Gastrocnemius medialis (tissue), 4 donors: ENCODE measurements around the gene FXR2. TPM values are rescaled to one million over a fixed set of nuclear protein-coding genes. Genes with fewer than 3 reads are reported as not detected.

Experiments
- ATAC-seq, 2 donors: fragments of 150-250 bp; one replicate each; pipeline ENCODE4 v1.9.1; 2016
- DNase-seq, 2 donors: peaks; one replicate each; pipeline ENCODE4 v3.0.0-alpha.2; 2019
- H3K27ac ChIP-seq, 4 donors: fragments of 200-600 bp; sonication (generic); 1 replicate in 1 of 4; 2 replicates in 3 of 4; pipeline ENCODE4 v1.5.1; 2016 to 2018; ENCODE audit warnings: mild to moderate bottlenecking in 2 of 4, moderate library complexity in 1 of 4
- H3K27me3 ChIP-seq, 3 donors: fragments of 200-600 bp; sonication (generic) in 2 of 3; 1 replicate in 1 of 3; 2 replicates in 2 of 3; pipeline versions ENCODE4 v1.5.1 to v1.6.0; 2016 to 2019; ENCODE audit warnings: mild to moderate bottlenecking in 1 of 3, moderate library complexity in 1 of 3
- H3K36me3 ChIP-seq, 2 donors: fragments of 200-600 bp; sonication (generic) in 1 of 2; one replicate each; pipeline ENCODE4 v1.5.1; 2017 to 2018
- H3K4me1 ChIP-seq, 2 donors: fragments of 200-600 bp; sonication (generic) in 1 of 2; one replicate each; pipeline ENCODE4 v1.5.1; 2016 to 2017; ENCODE audit warnings: mild to moderate bottlenecking in 2 of 2
- H3K4me3 ChIP-seq, 4 donors: fragments of 200-600 bp; sonication (generic) in 3 of 4; 1 replicate in 1 of 4; 2 replicates in 3 of 4; pipeline ENCODE4 v1.5.1; 2016 to 2019; ENCODE audit warnings: mild to moderate bottlenecking in 2 of 4
- H3K9me3 ChIP-seq, 3 donors: fragments of 200-600 bp; sonication (generic) in 2 of 3; 1 replicate in 1 of 3; 2 replicates in 2 of 3; pipeline ENCODE4 v1.5.1; 2016 to 2019
- CTCF ChIP-seq, 5 experiments: fragments of 450-650 bp in 3 of 5; fragments of 200-600 bp in 2 of 5; sonication (generic) in 2 of 5; IDR thresholded peaks in 4 of 5; conservative IDR thresholded peaks in 1 of 5; 1 replicate in 4 of 5; 2 replicates in 1 of 5; pipeline ENCODE4 v1.5.1; 2016 to 2019; ENCODE audit warnings: antibody characterized with exemption in 5 of 5, mild to moderate bottlenecking in 3 of 5, moderate library complexity in 3 of 5
- POLR2A ChIP-seq, 2 donors: fragments of 450-650 bp; IDR thresholded peaks; one replicate each; pipeline ENCODE4 v1.6.1; 2017; ENCODE audit warnings: antibody characterized with exemption in 2 of 2, mild to moderate bottlenecking in 2 of 2, moderate library complexity in 2 of 2
- in situ Hi-C, 4 donors: fragments of 200-750 bp; cut with MboI; loops; one replicate each; pipeline versions ENCODE4 v1.15.0 to v1.8.0; 2017; ENCODE audit warnings: low sequenced_read_pairs in 4 of 4
- intact Hi-C: fragments of 100-400 bp; cut with DNase I; formaldehyde crosslinking; loops from one replicate; pipeline ENCODE4 v1.15.1; 2023; ENCODE audit warnings: low total_unique reads
- total RNA-seq, 4 donors: library from RNA; depleted of rRNA; stranded (reverse); fragments of >200 nt; gene quantifications; one replicate each; pipeline versions ENCODE4 v1.1.0 to v1.2.3, GENCODE V29; 2016

Gene FXR2
- total RNA-seq, 4 donors from 2014 or later, result 100 to 174 (median 140) TPM

GRCh38 chr17:7579001-7579833, 35.5 kb downstream of the FXR2 start, which contains the start of gene CD68:
Gene CD68, plus strand, starts transcription at chr17:7579638. Its CDS starts 40 bp downstream, at chr17:7579678.
- peaks cover 75 to 78% of the 10 kb centered on the region in 2 donors for H3K4me1 ChIP-seq
- in situ Hi-C loops (no loop called here), intact Hi-C loops (loop anchor here (10.0 kb wide), 2 partner anchors 564 to 576 kb away; partner anchors contain the start of genes PER1 and RNASEK)
- H3K27me3 ChIP-seq, result no peaks in the 10 kb centered on the region
- no peaks in the 10 kb centered on the region for H3K9me3 ChIP-seq
- H3K36me3 ChIP-seq, result peaks cover 3 to 48% of the 10 kb centered on the region in 2 donors
- H3K4me3 ChIP-seq, result peak within 1 kb of the TSS in 3 of 4 donors; percentile 20 to 36 (median 22)
- DNase-seq (peak; percentile 73 to 79), ATAC-seq (peak; percentile 50)
- TF ChIP-seq POLR2A (IDR thresholded peaks at IDR 0.05) (peak; percentile 66 to 85), CTCF (IDR thresholded peaks at IDR 0.05 in 4 of 5, conservative IDR thresholded peaks at IDR 0.05 in 1 of 5) (no peak)
- peak within 1 kb of the TSS; percentile 98 to 100 (median 99) for H3K27ac ChIP-seq

- TF ChIP-seq POLR2A (IDR thresholded peaks at IDR 0.05) (no peak), CTCF (IDR thresholded peaks at IDR 0.05 in 4 of 5, conservative IDR thresholded peaks at IDR 0.05 in 1 of 5) (no peak)
- DNase-seq (no peak), ATAC-seq (no peak)
- intact Hi-C loops, result loop anchor here (10.0 kb wide), 2 partner anchors 563 to 577 kb away; partner anchors contain the start of genes PER1 and RNASEK
- no peaks in the 10 kb centered on the region for H3K9me3 ChIP-seq
- H3K4me1 ChIP-seq, result peaks cover 71 to 72% of the 10 kb centered on the region in 2 donors
- peaks cover 3 to 50% of the 10 kb centered on the region in 2 donors for H3K36me3 ChIP-seq
- no peak overlapping the region for H3K4me3 ChIP-seq
- H3K27me3 ChIP-seq, result no peaks in the 10 kb centered on the region
- in situ Hi-C loops, result no loop called here
- H3K27ac ChIP-seq, result peak overlapping the region; percentile 98 to 100 (median 99)
Observed at GRCh38 chr17:7577327-7578199, 37.1 kb downstream of the FXR2 start.

GRCh38 chr17:7576432-7576937, 38.2 kb downstream of the FXR2 start:
- Histone ChIP-seq H3K4me1 (peaks cover 64 to 65% of the 10 kb centered on the region in 2 donors), H3K27ac (peak overlapping the region; percentile 98 to 100 (median 99)), H3K27me3 (no peaks in the 10 kb centered on the region), H3K36me3 (peaks cover 3 to 50% of the 10 kb centered on the region in 2 donors), H3K4me3 (no peak overlapping the region), H3K9me3 (no peaks in the 10 kb centered on the region)
- ATAC-seq (no peak), DNase-seq (peak in 1 of 2 donors; percentile 66)
- intact Hi-C loops, result loop anchor here (10.0 kb wide), 2 partner anchors 562 to 578 kb away; partner anchors contain the start of genes PER1 and RNASEK
- in situ Hi-C loops, result no loop called here
- TF ChIP-seq CTCF (IDR thresholded peaks at IDR 0.05 in 4 of 5, conservative IDR thresholded peaks at IDR 0.05 in 1 of 5) (no peak), POLR2A (IDR thresholded peaks at IDR 0.05) (no peak)

- in situ Hi-C loops (no loop called here), intact Hi-C loops (loop anchor here (10.0 kb wide), 2 partner anchors 561 to 579 kb away; partner anchors contain the start of genes PER1 and RNASEK)
- ATAC-seq (no peak), DNase-seq (no peak)
- Histone ChIP-seq H3K9me3 (no peaks in the 10 kb centered on the region), H3K27ac (peak overlapping the region; percentile 98 to 100 (median 99)), H3K4me1 (peaks cover 60% of the 10 kb centered on the region in 2 donors), H3K4me3 (no peak overlapping the region), H3K27me3 (no peaks in the 10 kb centered on the region), H3K36me3 (peaks cover 3 to 54% of the 10 kb centered on the region in 2 donors)
- no peak for TF ChIP-seq POLR2A (IDR thresholded peaks at IDR 0.05)
- no peak for TF ChIP-seq CTCF (IDR thresholded peaks at IDR 0.05 in 4 of 5, conservative IDR thresholded peaks at IDR 0.05 in 1 of 5)
Observed at GRCh38 chr17:7575959-7576358, 38.7 kb downstream of the FXR2 start.
